ENCODE data around the gene HOXD10.

The HOXD10 gene

GRCh38 chr2:176078541-176079284 is 37.9 kb upstream of the HOXD10 start:
- H3K27ac ChIP-seq = no peak overlapping the region
- H3K36me3 ChIP-seq = no peaks in the 10 kb centered on the region
- H3K27me3 ChIP-seq (ENCODE audit: insufficient read depth, low read depth, severe bottlenecking) = peaks cover 75% of the 10 kb centered on the region
- DNase-seq = no peak
- no peak for TF ChIP-seq CTCF (IDR thresholded peaks at IDR 0.05; ENCODE audit: low read depth, low read length)
- no peak overlapping the region for H3K4me3 ChIP-seq (ENCODE audit: low read depth, low read length)
- peaks cover 29% of the 10 kb centered on the region for H3K9me3 ChIP-seq (ENCODE audit: severe bottlenecking)

- peaks cover 78% of the 10 kb centered on the region for H3K27me3 ChIP-seq (ENCODE audit: insufficient read depth, low read depth, severe bottlenecking)
- no peak for DNase-seq
- H3K9me3 ChIP-seq (ENCODE audit: severe bottlenecking) = peaks cover 29% of the 10 kb centered on the region
- no peak overlapping the region for H3K27ac ChIP-seq
- H3K36me3 ChIP-seq = no peaks in the 10 kb centered on the region
- no peak for TF ChIP-seq CTCF (IDR thresholded peaks at IDR 0.05; ENCODE audit: low read depth, low read length)
- H3K4me3 ChIP-seq (ENCODE audit: low read depth, low read length) = peak overlapping the region; percentile 30
Observed at GRCh38 chr2:176079285-176079830, 37.2 kb upstream of the HOXD10 start.

- H3K27me3 ChIP-seq (ENCODE audit: insufficient read depth, low read depth, severe bottlenecking) = peaks cover 79% of the 10 kb centered on the region
- peak overlapping the region; percentile 30 for H3K4me3 ChIP-seq (ENCODE audit: low read depth, low read length)
- peak; percentile 86 for DNase-seq
- peak; percentile 81 for TF ChIP-seq CTCF (IDR thresholded peaks at IDR 0.05; ENCODE audit: low read depth, low read length)
- peaks cover 29% of the 10 kb centered on the region for H3K9me3 ChIP-seq (ENCODE audit: severe bottlenecking)
- no peaks in the 10 kb centered on the region for H3K36me3 ChIP-seq
- no peak overlapping the region for H3K27ac ChIP-seq
Observed at GRCh38 chr2:176079831-176080539, 36.6 kb upstream of the HOXD10 start.

- peaks cover 29% of the 10 kb centered on the region for H3K9me3 ChIP-seq (ENCODE audit: severe bottlenecking)
- H3K36me3 ChIP-seq = no peaks in the 10 kb centered on the region
- no peak for TF ChIP-seq CTCF (IDR thresholded peaks at IDR 0.05; ENCODE audit: low read depth, low read length)
- H3K4me3 ChIP-seq (ENCODE audit: low read depth, low read length) = peak overlapping the region; percentile 15
- DNase-seq = no peak
- no peak overlapping the region for H3K27ac ChIP-seq
- peaks cover 82% of the 10 kb centered on the region for H3K27me3 ChIP-seq (ENCODE audit: insufficient read depth, low read depth, severe bottlenecking)
Observed at GRCh38 chr2:176080540-176081375, 35.8 kb upstream of the HOXD10 start.

- no peak for TF ChIP-seq CTCF (IDR thresholded peaks at IDR 0.05; ENCODE audit: low read depth, low read length)
- no peak for DNase-seq
- Histone ChIP-seq H3K9me3 (ENCODE audit: severe bottlenecking) (peaks cover 29% of the 10 kb centered on the region), H3K36me3 (no peaks in the 10 kb centered on the region), H3K27me3 (ENCODE audit: insufficient read depth, low read depth, severe bottlenecking) (peaks cover 82% of the 10 kb centered on the region), H3K4me3 (ENCODE audit: low read depth, low read length) (no peak overlapping the region), H3K27ac (no peak overlapping the region)
Observed at GRCh38 chr2:176081376-176081836, 35.2 kb upstream of the HOXD10 start.
